ENCODE measurements around the gene DNAH8. TPM values are rescaled to one million over a fixed set of nuclear protein-coding genes. Genes with fewer than 3 reads are reported as not detected.

The DNAH8 gene
- total RNA-seq, 1 experiment from 2014 or later = not detected

DNA sequence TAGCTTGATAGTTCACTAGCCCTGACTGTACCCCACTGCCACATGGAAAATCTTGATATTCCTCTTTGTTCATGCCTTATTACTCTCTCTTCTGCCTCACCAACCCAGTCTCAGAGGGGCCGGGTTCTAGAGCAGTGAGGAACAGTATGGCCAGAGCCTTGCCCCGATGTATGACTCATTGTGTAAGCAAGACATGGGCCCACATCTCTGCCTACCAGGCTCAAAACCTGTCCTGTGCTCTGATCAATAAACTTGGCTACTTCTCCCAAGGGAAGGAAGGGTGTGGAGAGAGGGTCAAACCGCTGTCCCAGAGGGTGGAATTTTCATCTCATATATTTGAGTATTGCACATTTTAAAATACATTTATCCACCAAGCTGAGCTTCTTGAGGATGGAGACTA lies 91.7 kb downstream of the DNAH8 start:
- CTCF ChIA-PET = interaction anchor here (0.6 to 1.3 kb wide), 2 partner anchors 112 to 126 kb away, joined by 3 to 4 read pairs; no protein-coding TSS in a partner anchor
- intact Hi-C loops (cut with micrococcal nuclease) = no loop called here
- no peak for TF ChIP-seq CTCF (IDR thresholded peaks at IDR 0.05; ENCODE audit: unreplicated experiment)
- no peaks in the 10 kb centered on the region for H3K27me3 Mint-ChIP-seq (ENCODE audit: insufficient read depth, unreplicated experiment)
- no TSS peak for BruUV-seq (replicated peaks)
- no peaks in the 10 kb centered on the region for H3K9me3 Mint-ChIP-seq (ENCODE audit: unreplicated experiment)
- H3K27ac Mint-ChIP-seq (ENCODE audit: low read depth, unreplicated experiment) = no peak overlapping the region
- peaks cover 11% of the 10 kb centered on the region for H3K4me1 Mint-ChIP-seq (ENCODE audit: insufficient read depth, unreplicated experiment)
- no peak overlapping the region for H3K4me3 Mint-ChIP-seq (ENCODE audit: unreplicated experiment)
- POLR2A ChIA-PET = no interaction called here
- H3K36me3 Mint-ChIP-seq (ENCODE audit: insufficient read depth, unreplicated experiment) = no peaks in the 10 kb centered on the region
- DNase-seq (ENCODE audit: unreplicated experiment) = no peak

- Mint-ChIP-seq H3K4me1 (ENCODE audit: insufficient read depth, unreplicated experiment) (peaks cover 15% of the 10 kb centered on the region), H3K4me3 (ENCODE audit: unreplicated experiment) (no peak overlapping the region), H3K27ac (ENCODE audit: low read depth, unreplicated experiment) (no peak overlapping the region), H3K9me3 (ENCODE audit: unreplicated experiment) (no peaks in the 10 kb centered on the region), H3K27me3 (ENCODE audit: insufficient read depth, unreplicated experiment) (no peaks in the 10 kb centered on the region), H3K36me3 (ENCODE audit: insufficient read depth, unreplicated experiment) (no peaks in the 10 kb centered on the region)
- TF ChIP-seq CTCF (IDR thresholded peaks at IDR 0.05; ENCODE audit: unreplicated experiment) = no peak
- ChIA-PET POLR2A (interaction anchor here (0.6 to 0.7 kb wide), 2 partner anchors 40 to 1123 kb away, joined by 3 read pairs; no protein-coding TSS in a partner anchor), CTCF (no interaction called here)
- intact Hi-C loops (cut with micrococcal nuclease) = no loop called here
- no peak for DNase-seq (ENCODE audit: unreplicated experiment)
- BruUV-seq (replicated peaks) = no TSS peak
These were observed 92.9 kb downstream of the DNAH8 start for GRCh38 chr6:38808039-38808438.

DNA sequence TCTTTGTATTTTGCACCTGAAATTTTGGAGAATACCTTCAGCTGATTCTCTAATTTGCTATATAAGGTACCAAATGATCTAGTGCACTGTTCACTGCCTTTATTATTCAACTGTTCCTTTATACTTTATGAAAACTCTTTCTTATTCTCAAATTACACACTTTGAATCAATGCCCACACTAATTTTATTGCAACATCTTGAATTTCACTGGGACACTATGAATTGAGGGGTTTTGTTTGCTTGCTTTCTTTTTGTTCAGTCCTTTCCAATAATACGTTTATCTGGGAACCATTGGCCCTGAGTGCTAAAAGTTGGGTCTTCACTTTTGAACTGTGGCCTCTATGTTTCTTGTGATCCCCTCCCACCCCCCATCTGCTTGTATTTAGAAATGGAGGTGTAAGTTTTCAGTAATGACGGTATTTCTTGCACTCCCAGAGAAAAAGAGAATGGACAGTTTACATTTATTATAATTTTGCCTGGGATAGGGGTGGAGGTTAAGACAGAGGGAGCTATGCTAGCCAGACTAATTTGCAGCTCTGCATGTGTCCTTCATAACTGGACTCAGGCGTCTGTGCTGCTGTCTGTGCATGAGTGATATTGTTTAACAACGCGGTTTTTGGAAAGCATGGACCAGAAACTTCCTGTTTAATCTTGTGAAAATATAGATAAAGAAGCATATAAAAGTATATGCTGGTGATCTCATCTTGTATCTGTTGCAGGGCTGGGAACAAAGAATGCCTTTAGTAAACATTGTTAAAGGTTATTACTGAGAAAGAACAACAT lies 98.1 kb downstream of the DNAH8 start:
- CTCF ChIA-PET = interaction anchor here (0.5 kb wide), 1 partner anchor 12 kb away, joined by 3 read pairs; no protein-coding TSS in a partner anchor
- no TSS peak for BruUV-seq (replicated peaks)
- Mint-ChIP-seq H3K27ac (ENCODE audit: low read depth, unreplicated experiment) (no peak overlapping the region), H3K4me3 (ENCODE audit: unreplicated experiment) (no peak overlapping the region), H3K9me3 (ENCODE audit: unreplicated experiment) (no peaks in the 10 kb centered on the region), H3K36me3 (ENCODE audit: insufficient read depth, unreplicated experiment) (no peaks in the 10 kb centered on the region), H3K4me1 (ENCODE audit: insufficient read depth, unreplicated experiment) (peaks cover 9% of the 10 kb centered on the region), H3K27me3 (ENCODE audit: insufficient read depth, unreplicated experiment) (no peaks in the 10 kb centered on the region)
- no peak for DNase-seq (ENCODE audit: unreplicated experiment)
- POLR2A ChIA-PET = interaction anchor here (1.4 kb wide), 1 partner anchor 9 kb away, joined by 4 read pairs; no protein-coding TSS in a partner anchor
- intact Hi-C loops (cut with micrococcal nuclease) = no loop called here
- no peak for TF ChIP-seq CTCF (IDR thresholded peaks at IDR 0.05; ENCODE audit: unreplicated experiment)

DNA sequence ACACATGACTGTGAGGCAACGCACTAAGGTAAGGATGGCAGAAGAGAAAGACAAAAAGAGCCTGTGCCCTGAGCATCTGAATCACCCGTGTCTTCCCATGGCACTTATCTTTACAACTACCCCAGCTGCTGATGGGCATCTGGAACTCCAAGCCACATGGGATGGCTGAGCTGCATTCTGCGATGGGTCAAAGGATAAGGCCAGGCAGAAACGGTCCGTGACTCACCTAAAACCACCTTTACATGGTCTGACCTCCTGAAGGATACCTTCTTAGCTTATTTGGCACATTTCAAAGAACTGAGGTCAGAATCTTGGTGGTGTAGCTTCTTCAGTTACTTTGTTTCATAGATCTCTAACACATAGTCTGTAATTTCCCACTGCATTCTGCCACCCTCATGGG lies 99.7 kb downstream of the DNAH8 start:
- no peak overlapping the region for H3K27ac Mint-ChIP-seq (ENCODE audit: low read depth, unreplicated experiment)
- H3K27me3 Mint-ChIP-seq (ENCODE audit: insufficient read depth, unreplicated experiment) = no peaks in the 10 kb centered on the region
- ChIA-PET CTCF (no interaction called here), POLR2A (interaction anchor here (1.3 to 1.4 kb wide), 2 partner anchors 8 to 11 kb away, joined by 4 to 5 read pairs; no protein-coding TSS in a partner anchor)
- no peak overlapping the region for H3K4me3 Mint-ChIP-seq (ENCODE audit: unreplicated experiment)
- peaks cover 9% of the 10 kb centered on the region for H3K4me1 Mint-ChIP-seq (ENCODE audit: insufficient read depth, unreplicated experiment)
- no peak for TF ChIP-seq CTCF (IDR thresholded peaks at IDR 0.05; ENCODE audit: unreplicated experiment)
- no peaks in the 10 kb centered on the region for H3K9me3 Mint-ChIP-seq (ENCODE audit: unreplicated experiment)
- intact Hi-C loops (cut with micrococcal nuclease) = no loop called here
- H3K36me3 Mint-ChIP-seq (ENCODE audit: insufficient read depth, unreplicated experiment) = no peaks in the 10 kb centered on the region
- BruUV-seq (replicated peaks) = no TSS peak
- DNase-seq (ENCODE audit: unreplicated experiment) = no peak

All from MCF 10A (cell line).